D721Med (cell line): ENCODE results near the gene PTPMT1.

Experiments used
- DNase-seq: peaks from one replicate; pipeline ENCODE4 v3.0.0; 2011; ENCODE audit warnings: low spot score; ENCODE audit not compliant: insufficient read length
- FAIRE-seq: peaks from 2 replicates; lab custom pipeline; 2011; peaks lifted over from hg19 to GRCh38; lab: Jason Lieb, UNC
- CTCF ChIP-seq: IDR thresholded peaks from 2 replicates; pipeline ENCODE4 v1.5.1; 2012; ENCODE audit warnings: mild to moderate bottlenecking, control low read depth; ENCODE audit not compliant: insufficient read depth; ENCODE audit errors: missing control alignments

PTPMT1 gene

GRCh38 chr11:47564933-47565339 lies 463 bp upstream of the PTPMT1 start:
- FAIRE-seq (no peak), DNase-seq (no peak)
- TF ChIP-seq CTCF: no peak

GRCh38 chr11:47566149-47566698 lies 825 bp downstream of the PTPMT1 start:
- DNase-seq: no peak
- TF ChIP-seq CTCF: no peak
- FAIRE-seq: no peak

- DNase-seq: no peak
- no peak for TF ChIP-seq CTCF
- FAIRE-seq: no peak
Measured at GRCh38 chr11:47569646-47570045, 4.2 kb downstream of the PTPMT1 start.

- no peak for FAIRE-seq
- DNase-seq: no peak
- no peak for TF ChIP-seq CTCF
Measured at GRCh38 chr11:47570651-47571356, 5.4 kb downstream of the PTPMT1 start.

GRCh38 chr11:47571357-47571729 lies 5.9 kb downstream of the PTPMT1 start:
- DNase-seq (no peak), FAIRE-seq (peak; percentile 35)
- no peak for TF ChIP-seq CTCF

- TF ChIP-seq CTCF: no peak
- DNase-seq: no peak
- no peak for FAIRE-seq
Measured at GRCh38 chr11:47571895-47572294, 6.5 kb downstream of the PTPMT1 start.

GRCh38 chr11:47572715-47573255 lies 7.4 kb downstream of the PTPMT1 start:
- TF ChIP-seq CTCF: no peak
- FAIRE-seq: no peak
- no peak for DNase-seq
